SK-N-SH treated with all-trans-retinoic acid at 6 μM for 48 hours (cell line): Measurements from ENCODE around the gene RPS6KB2.
A peak's percentile ranks its signal among the peaks of the same experiment; 100 is the strongest.

Experiments
- ATAC-seq: fragments of 200-7000 bp; cut with Tn5 transposase; 3 replicates; pipeline ENCODE4 v1.9.1; 2020; ENCODE audit warnings: mild to moderate bottlenecking, moderate library complexity
- ARNTL ChIP-seq: fragments of 450-650 bp; formaldehyde crosslinking; IDR thresholded peaks from 2 replicates; pipeline ENCODE4 v1.5.0; 2020; ENCODE audit warnings: low read depth, mild to moderate bottlenecking, moderate library complexity, borderline replicate concordance
- BACH2 ChIP-seq: fragments of 250-450 bp; sonication (Bioruptor Pico); IDR thresholded peaks from 2 replicates; pipeline ENCODE4 v1.9.0; 2021; ENCODE audit warnings: mild to moderate bottlenecking, borderline replicate concordance
- CREB5 ChIP-seq: fragments of 250-450 bp; sonication (Bioruptor Pico); IDR thresholded peaks from 2 replicates; pipeline ENCODE4 v1.5.1; 2020; ENCODE audit warnings: low read depth, mild to moderate bottlenecking, moderate library complexity
- CSDC2 ChIP-seq: fragments of 250-450 bp; sonication (Bioruptor Pico); IDR thresholded peaks from 2 replicates; pipeline ENCODE4 v1.5.0; 2020; ENCODE audit warnings: mild to moderate bottlenecking, moderate library complexity
- CSRNP3 ChIP-seq: fragments of 250-450 bp; sonication (Bioruptor Pico); IDR thresholded peaks from 2 replicates; pipeline ENCODE4 v1.5.1; 2021; ENCODE audit warnings: mild to moderate bottlenecking, moderate library complexity
- ESRRG ChIP-seq: fragments of 250-450 bp; sonication (Bioruptor Pico); IDR thresholded peaks from 2 replicates; pipeline ENCODE4 v1.6.1; 2021; ENCODE audit warnings: mild to moderate bottlenecking
- GLIS3 ChIP-seq: fragments of 250-450 bp; sonication (Bioruptor Pico); IDR thresholded peaks from 2 replicates; pipeline ENCODE4 v1.5.0; 2020; ENCODE audit warnings: mild to moderate bottlenecking, moderate library complexity
- ISL1 ChIP-seq: fragments of 250-450 bp; sonication (Bioruptor Pico); IDR thresholded peaks from 2 replicates; pipeline ENCODE4 v2.1.2; 2022; ENCODE audit warnings: mild to moderate bottlenecking, moderate library complexity
- OSR1 ChIP-seq: fragments of 250-450 bp; sonication (Bioruptor Pico); IDR thresholded peaks from 2 replicates; pipeline ENCODE4 v1.8.0; 2022; ENCODE audit warnings: moderate library complexity, mild to moderate bottlenecking, inconsistent platforms
- PATZ1 ChIP-seq: fragments of 250-450 bp; sonication (Bioruptor Pico); IDR thresholded peaks from 2 replicates; pipeline ENCODE4 v1.8.0; 2020; ENCODE audit warnings: mild to moderate bottlenecking, moderate library complexity, borderline replicate concordance
- POU6F1 ChIP-seq: fragments of 250-450 bp; sonication (Bioruptor Pico); IDR thresholded peaks from 2 replicates; pipeline ENCODE4 v1.8.0; 2021; ENCODE audit warnings: low read depth, mild to moderate bottlenecking, moderate library complexity, borderline replicate concordance
- PPARA ChIP-seq: fragments of 250-450 bp; sonication (Bioruptor Pico); IDR thresholded peaks from 2 replicates; pipeline ENCODE4 v1.5.0; 2020; ENCODE audit warnings: mild to moderate bottlenecking, borderline replicate concordance
- RARB ChIP-seq: fragments of 250-450 bp; sonication (Bioruptor Pico); IDR thresholded peaks from 2 replicates; pipeline ENCODE4 v1.8.0; 2021; ENCODE audit warnings: mild to moderate bottlenecking, moderate library complexity
- SNAI2 ChIP-seq: fragments of 250-450 bp; sonication (Bioruptor Pico); IDR thresholded peaks from 2 replicates; pipeline ENCODE4 v1.5.0; 2020; ENCODE audit warnings: mild to moderate bottlenecking, moderate library complexity
- TCF4 ChIP-seq: fragments of 250-450 bp; sonication (Bioruptor Pico); IDR thresholded peaks from 2 replicates; pipeline ENCODE4 v1.8.0; 2021; ENCODE audit warnings: mild to moderate bottlenecking, moderate library complexity, borderline replicate concordance
- TOX ChIP-seq: fragments of 250-450 bp; sonication (Bioruptor Pico); IDR thresholded peaks from 2 replicates; pipeline ENCODE4 v1.8.0; 2021; ENCODE audit warnings: mild to moderate bottlenecking, moderate library complexity, borderline replicate concordance
- TSHZ2 ChIP-seq: fragments of 250-450 bp; sonication (Bioruptor Pico); IDR thresholded peaks from 2 replicates; pipeline ENCODE4 v1.5.0; 2020; ENCODE audit warnings: mild to moderate bottlenecking, moderate library complexity
- ZC3H10 ChIP-seq: fragments of 250-450 bp; sonication (Bioruptor Pico); IDR thresholded peaks from 2 replicates; pipeline ENCODE4 v1.5.1; 2021; ENCODE audit warnings: mild to moderate bottlenecking, moderate library complexity
- ZFP3 ChIP-seq: fragments of 250-450 bp; sonication (Bioruptor Pico); IDR thresholded peaks from 2 replicates; pipeline ENCODE4 v1.5.0; 2020; ENCODE audit warnings: mild to moderate bottlenecking, moderate library complexity
- ZFP30 ChIP-seq: fragments of 450-650 bp; formaldehyde crosslinking; IDR thresholded peaks from 2 replicates; pipeline ENCODE4 v1.5.0; 2022; ENCODE audit warnings: mild to moderate bottlenecking, moderate library complexity
- ZNF565 ChIP-seq: fragments of 450-650 bp; formaldehyde crosslinking; conservative IDR thresholded peaks from 2 replicates; pipeline ENCODE4 v1.5.0; 2020; ENCODE audit warnings: low read depth, mild to moderate bottlenecking, moderate library complexity
- ZNF70 ChIP-seq: fragments of 450-650 bp; formaldehyde crosslinking; IDR thresholded peaks from 2 replicates; pipeline ENCODE4 v1.5.0; 2020; ENCODE audit warnings: mild to moderate bottlenecking, moderate library complexity
- ZNF8 ChIP-seq: fragments of 450-650 bp; formaldehyde crosslinking; IDR thresholded peaks from 2 replicates; pipeline ENCODE4 v1.5.0; 2020; ENCODE audit warnings: mild to moderate bottlenecking, moderate library complexity

Gene RPS6KB2

GRCh38 chr11:67438158-67438902 is 10.0 kb downstream of the RPS6KB2 start:
- no peak for ATAC-seq
- no peak for TF ChIP-seq CSDC2
- no peak for TF ChIP-seq PATZ1 (CRISPR knock-in tag)
- TF ChIP-seq ESRRG (CRISPR knock-in tag): no peak
- no peak for TF ChIP-seq RARB (CRISPR knock-in tag)
- no peak for TF ChIP-seq POU6F1
- no peak for TF ChIP-seq ZNF70 (CRISPR knock-in tag)
- no peak for TF ChIP-seq TSHZ2 (CRISPR knock-in tag)
- TF ChIP-seq TCF4: no peak
- TF ChIP-seq CREB5 (CRISPR knock-in tag): no peak
- no peak for TF ChIP-seq CSRNP3 (CRISPR knock-in tag)
- no peak for TF ChIP-seq GLIS3
- TF ChIP-seq ZC3H10 (CRISPR knock-in tag): no peak
- TF ChIP-seq TOX (CRISPR knock-in tag): no peak
- TF ChIP-seq BACH2 (CRISPR knock-in tag): no peak
- TF ChIP-seq ZNF565 (CRISPR knock-in tag): no peak
- TF ChIP-seq PPARA (CRISPR knock-in tag): no peak
- TF ChIP-seq ARNTL (CRISPR knock-in tag): no peak
- TF ChIP-seq ISL1 (CRISPR knock-in tag): no peak
- no peak for TF ChIP-seq OSR1 (CRISPR knock-in tag)
- no peak for TF ChIP-seq ZNF8 (CRISPR knock-in tag)

- ATAC-seq: peak; percentile 40
- TF ChIP-seq ZFP3 (CRISPR knock-in tag): no peak
- no peak for TF ChIP-seq ZC3H10 (CRISPR knock-in tag)
- no peak for TF ChIP-seq SNAI2
- no peak for TF ChIP-seq GLIS3
- TF ChIP-seq ZNF565 (CRISPR knock-in tag): no peak
- TF ChIP-seq ARNTL (CRISPR knock-in tag): no peak
- no peak for TF ChIP-seq ZFP30 (CRISPR knock-in tag)
- TF ChIP-seq TCF4: no peak
- TF ChIP-seq PATZ1 (CRISPR knock-in tag): no peak
- no peak for TF ChIP-seq ESRRG (CRISPR knock-in tag)
- no peak for TF ChIP-seq PPARA (CRISPR knock-in tag)
- no peak for TF ChIP-seq TOX (CRISPR knock-in tag)
- TF ChIP-seq OSR1 (CRISPR knock-in tag): no peak
- no peak for TF ChIP-seq BACH2 (CRISPR knock-in tag)
- TF ChIP-seq ISL1 (CRISPR knock-in tag): no peak
- TF ChIP-seq POU6F1: no peak
Observed at GRCh38 chr11:67439321-67440228, 11.3 kb downstream of the RPS6KB2 start.
